Activated B cell treated with CpG ODN at 0.5 μM for 24 hours (primary cell): ENCODE data around the gene MYG1. TPM values are rescaled to one million over a fixed set of nuclear protein-coding genes. Genes with fewer than 3 reads are reported as not detected.

Experiments
- ATAC-seq: fragments of 200-7000 bp; cut with Tn5 transposase; one replicate; pipeline ENCODE4 v1.10.0; 2021; ENCODE audit warnings: low read depth, mild to moderate bottlenecking, moderate library complexity
- CTCF ChIA-PET: fragments of 350-600 bp; sonication (Branson Sonifier 250); formaldehyde crosslinking; loops from one replicate; lab custom pipeline; 2021; ENCODE audit warnings: antibody characterized with exemption; lab: Charles Lee
- POLR2A ChIA-PET: fragments of 350-600 bp; sonication (Branson Sonifier 250); formaldehyde crosslinking; loops from one replicate; lab custom pipeline; 2021; ENCODE audit warnings: antibody characterized with exemption; lab: Charles Lee
- DNase-seq: peaks from one replicate; pipeline ENCODE4 v3.0.0; 2022
- H3K27ac Mint-ChIP-seq: one replicate; pipeline ENCODE4 v1.8.0; 2020; ENCODE audit warnings: mixed read lengths
- H3K27me3 Mint-ChIP-seq: one replicate; pipeline ENCODE4 v1.8.0; 2021; ENCODE audit warnings: mixed read lengths
- H3K36me3 Mint-ChIP-seq: one replicate; pipeline ENCODE4 v1.8.0; 2021; ENCODE audit warnings: low read depth, mixed read lengths
- H3K4me1 Mint-ChIP-seq: one replicate; pipeline ENCODE4 v1.8.0; 2021; ENCODE audit warnings: mixed read lengths
- H3K4me3 Mint-ChIP-seq: one replicate; pipeline ENCODE4 v1.8.0; 2020; ENCODE audit warnings: mild to moderate bottlenecking, mixed read lengths
- H3K9me3 Mint-ChIP-seq: one replicate; pipeline ENCODE4 v1.8.0; 2020; ENCODE audit warnings: mixed read lengths
- intact Hi-C: fragments of 100-400 bp; cut with micrococcal nuclease; formaldehyde crosslinking; loops from one replicate; pipeline ENCODE4 v1.15.1; 2024
- total RNA-seq: library from RNA; stranded (reverse); gene quantifications from 2 replicates; pipeline ENCODE4 v1.2.3, GENCODE V29; 2022
- TF ChIP-seq, protein P1 (sequence below): fragments of 200-600 bp; IDR thresholded peaks from one replicate; pipeline ENCODE4 v1.8.0; 2022; ENCODE audit warnings: antibody characterized with exemption, mild to moderate bottlenecking

MYG1 gene
- total RNA-seq, 1 donor from 2014 or later: 65.3 TPM

DNA sequence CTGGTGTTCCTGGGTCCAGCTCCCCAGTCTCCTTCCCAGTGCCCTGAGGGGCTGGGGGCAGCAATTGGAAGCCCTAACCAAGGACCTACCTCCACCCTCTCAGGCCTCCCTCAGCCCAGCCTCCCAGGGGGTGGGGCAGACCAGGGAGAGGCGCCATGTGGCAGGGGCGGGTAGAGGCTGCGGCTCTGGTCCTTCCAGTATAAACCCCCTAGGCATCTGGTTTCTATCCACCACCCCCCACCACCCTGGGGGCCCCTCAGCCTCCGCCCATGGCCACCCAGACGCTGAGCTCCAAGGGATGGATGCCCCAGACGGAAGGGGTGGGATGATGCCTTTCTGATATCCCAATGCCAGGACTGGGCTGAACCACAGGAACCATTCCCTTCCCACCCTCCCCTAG lies 39.4 kb downstream of the MYG1 start:
- ATAC-seq: no peak
- ChIA-PET POLR2A (interaction anchor here (0.6 to 0.7 kb wide), 2 partner anchors 102 to 114 kb away, joined by 3 to 5 read pairs; no protein-coding TSS in a partner anchor), CTCF (interaction anchor here (0.7 kb wide), 1 partner anchor 9 kb away, joined by 3 read pairs; no protein-coding TSS in a partner anchor)
- Mint-ChIP-seq H3K4me1 (peaks cover 15% of the 10 kb centered on the region), H3K27ac (no peak overlapping the region), H3K36me3 (no peaks in the 10 kb centered on the region), H3K4me3 (no peak overlapping the region), H3K27me3 (peaks cover 43% of the 10 kb centered on the region), H3K9me3 (no peaks in the 10 kb centered on the region)
- DNase-seq: no peak
- intact Hi-C loops: no loop called here
- TF ChIP-seq, protein P1, sequence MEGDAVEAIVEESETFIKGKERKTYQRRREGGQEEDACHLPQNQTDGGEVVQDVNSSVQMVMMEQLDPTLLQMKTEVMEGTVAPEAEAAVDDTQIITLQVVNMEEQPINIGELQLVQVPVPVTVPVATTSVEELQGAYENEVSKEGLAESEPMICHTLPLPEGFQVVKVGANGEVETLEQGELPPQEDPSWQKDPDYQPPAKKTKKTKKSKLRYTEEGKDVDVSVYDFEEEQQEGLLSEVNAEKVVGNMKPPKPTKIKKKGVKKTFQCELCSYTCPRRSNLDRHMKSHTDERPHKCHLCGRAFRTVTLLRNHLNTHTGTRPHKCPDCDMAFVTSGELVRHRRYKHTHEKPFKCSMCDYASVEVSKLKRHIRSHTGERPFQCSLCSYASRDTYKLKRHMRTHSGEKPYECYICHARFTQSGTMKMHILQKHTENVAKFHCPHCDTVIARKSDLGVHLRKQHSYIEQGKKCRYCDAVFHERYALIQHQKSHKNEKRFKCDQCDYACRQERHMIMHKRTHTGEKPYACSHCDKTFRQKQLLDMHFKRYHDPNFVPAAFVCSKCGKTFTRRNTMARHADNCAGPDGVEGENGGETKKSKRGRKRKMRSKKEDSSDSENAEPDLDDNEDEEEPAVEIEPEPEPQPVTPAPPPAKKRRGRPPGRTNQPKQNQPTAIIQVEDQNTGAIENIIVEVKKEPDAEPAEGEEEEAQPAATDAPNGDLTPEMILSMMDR: no peak

DNA sequence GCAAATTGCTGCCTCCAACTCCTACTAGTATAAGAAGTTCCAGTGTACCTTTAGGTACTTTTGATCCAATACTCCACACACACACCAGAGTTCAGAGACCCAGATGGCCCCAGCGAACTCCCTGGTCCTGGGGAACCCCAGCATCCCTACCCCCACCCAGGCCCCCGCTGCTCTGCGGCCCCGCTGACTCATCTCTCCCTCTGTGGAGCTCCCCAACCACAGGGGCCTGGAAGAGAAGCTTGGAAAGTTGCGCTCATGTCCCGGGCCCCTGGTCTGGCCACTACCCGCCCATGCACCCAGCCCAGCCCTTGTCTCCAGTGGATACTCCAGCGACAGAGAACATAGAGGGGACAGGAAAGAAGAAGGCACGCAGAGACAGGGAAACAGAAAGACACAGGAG lies 40.9 kb downstream of the MYG1 start:
- POLR2A ChIA-PET: no interaction called here
- H3K27ac Mint-ChIP-seq: no peak overlapping the region
- peaks cover 26% of the 10 kb centered on the region for H3K4me1 Mint-ChIP-seq
- DNase-seq (no peak), ATAC-seq (no peak)
- H3K9me3 Mint-ChIP-seq: no peaks in the 10 kb centered on the region
- CTCF ChIA-PET: no interaction called here
- no peak overlapping the region for H3K4me3 Mint-ChIP-seq
- TF ChIP-seq, protein P1: no peak
- no peaks in the 10 kb centered on the region for H3K36me3 Mint-ChIP-seq
- intact Hi-C loops: no loop called here
- peaks cover 32% of the 10 kb centered on the region for H3K27me3 Mint-ChIP-seq

DNA sequence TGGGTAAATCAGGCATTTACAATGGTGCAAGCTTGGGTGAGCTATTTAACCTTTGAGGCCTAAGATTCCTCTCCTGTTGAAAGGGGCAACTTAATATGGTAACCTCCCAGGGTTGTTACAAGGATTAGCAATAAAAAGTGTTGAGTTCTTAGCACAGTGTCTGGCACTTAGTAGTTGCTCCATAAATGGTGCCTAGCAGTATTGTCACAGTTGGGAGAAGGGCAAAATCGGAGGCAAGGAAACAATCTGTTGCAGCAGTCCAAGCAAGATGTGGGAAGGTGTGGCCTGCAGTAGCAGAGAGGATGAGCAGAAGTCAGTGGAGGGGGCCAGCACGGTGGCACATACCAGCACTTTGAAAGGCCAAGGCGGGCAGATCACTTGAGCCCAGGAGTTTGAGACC lies 44.0 kb downstream of the MYG1 start:
- H3K27ac Mint-ChIP-seq: no peak overlapping the region
- no peaks in the 10 kb centered on the region for H3K36me3 Mint-ChIP-seq
- DNase-seq: no peak
- ChIA-PET CTCF (interaction anchor here (3.1 to 4.4 kb wide), 2 partner anchors 18 to 78 kb away, joined by 28 to 148 read pairs; partner anchors contain the start of genes AAAS and AMHR2), POLR2A (interaction anchor here (2.1 to 2.8 kb wide), 2 partner anchors 22 to 36 kb away, joined by 12 to 21 read pairs; partner anchors contain the start of genes AAAS and SP1)
- TF ChIP-seq, protein P1: no peak
- peaks cover 15% of the 10 kb centered on the region for H3K4me1 Mint-ChIP-seq
- intact Hi-C loops: no loop called here
- peak overlapping the region; percentile 21 for H3K4me3 Mint-ChIP-seq
- H3K27me3 Mint-ChIP-seq: peaks cover 12% of the 10 kb centered on the region
- no peaks in the 10 kb centered on the region for H3K9me3 Mint-ChIP-seq
- no peak for ATAC-seq

DNA sequence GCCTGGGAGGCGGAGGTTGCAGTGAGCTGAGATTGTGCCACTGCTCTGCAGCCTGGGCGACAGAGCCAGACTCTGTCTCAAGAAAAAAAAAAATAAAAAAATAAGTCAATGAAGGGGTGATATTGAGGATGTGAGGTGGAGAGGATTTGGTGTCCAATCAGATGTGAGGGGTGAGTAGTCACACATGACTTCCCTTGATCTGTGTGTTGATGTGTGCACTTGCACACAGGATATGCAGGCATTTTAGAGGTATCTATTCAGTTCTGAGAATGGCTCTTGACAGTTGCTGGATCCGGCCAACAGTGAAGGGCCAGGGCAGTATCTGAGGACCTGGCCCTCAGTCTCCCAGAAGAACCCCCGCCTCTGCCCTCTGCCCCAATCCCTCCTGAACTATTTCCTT lies 44.5 kb downstream of the MYG1 start:
- Mint-ChIP-seq H3K4me3 (peak overlapping the region; percentile 67), H3K27me3 (peaks cover 9% of the 10 kb centered on the region), H3K36me3 (no peaks in the 10 kb centered on the region), H3K4me1 (peaks cover 15% of the 10 kb centered on the region), H3K27ac (no peak overlapping the region), H3K9me3 (no peaks in the 10 kb centered on the region)
- ChIA-PET POLR2A (interaction anchor here (0.6 to 2.8 kb wide), 5 partner anchors 20 to 157 kb away, joined by 9 to 24 read pairs (median 12); partner anchors contain the start of genes AAAS, SP1 and TARBP2), CTCF (interaction anchor here (1.8 to 4.4 kb wide), 5 partner anchors 18 to 185 kb away, joined by 10 to 148 read pairs (median 28); partner anchors contain the start of genes AAAS, AMHR2 and SP1)
- ATAC-seq (no peak), DNase-seq (no peak)
- TF ChIP-seq, protein P1: no peak
- intact Hi-C loops: no loop called here

DNA sequence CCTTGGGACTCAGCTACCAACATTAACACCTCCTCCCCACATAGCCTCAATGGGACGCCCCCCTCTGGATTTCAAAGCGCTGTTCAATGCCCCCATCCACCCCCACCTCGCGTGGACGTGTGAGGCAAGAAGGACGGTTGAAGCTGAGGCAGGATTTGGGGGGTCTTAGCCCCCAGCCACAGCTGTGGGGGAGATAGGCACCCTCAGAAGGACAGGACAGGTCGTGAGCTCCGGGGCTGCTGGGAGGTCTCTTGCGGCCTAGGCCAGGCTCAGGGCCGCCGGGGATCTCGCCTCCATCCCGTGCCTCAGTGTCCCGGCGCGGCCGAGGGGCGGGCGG lies 45.0 kb downstream of the MYG1 start:
- Mint-ChIP-seq H3K27me3 (peaks cover 9% of the 10 kb centered on the region), H3K27ac (no peak overlapping the region), H3K4me3 (peak overlapping the region; percentile 67), H3K4me1 (peaks cover 15% of the 10 kb centered on the region), H3K9me3 (no peaks in the 10 kb centered on the region), H3K36me3 (no peaks in the 10 kb centered on the region)
- DNase-seq (no peak), ATAC-seq (no peak)
- intact Hi-C loops: no loop called here
- CTCF ChIA-PET: interaction anchor here (0.7 to 4.4 kb wide), 21 partner anchors 9 to 296 kb away, joined by 3 to 148 read pairs (median 5); partner anchors contain the start of genes AAAS, AMHR2, ESPL1 and MYG1
- POLR2A ChIA-PET: interaction anchor here (0.6 to 2.8 kb wide), 11 partner anchors 14 to 157 kb away, joined by 3 to 24 read pairs (median 8); partner anchors contain the start of genes AAAS, SP1 and TARBP2
- TF ChIP-seq, protein P1: no peak
